ENCODE results near the gene KISS1. TPM values are rescaled to one million over a fixed set of nuclear protein-coding genes. Genes with fewer than 3 reads are reported as not detected.

Gene KISS1
- total RNA-seq, 1 experiment from 2014 or later, result 0.35 TPM

- TF ChIP-seq ZNF532 (CRISPR knock-in tag; IDR thresholded peaks at IDR 0.05; ENCODE audit: borderline replicate concordance), result no peak
- TF ChIP-seq, protein P1, sequence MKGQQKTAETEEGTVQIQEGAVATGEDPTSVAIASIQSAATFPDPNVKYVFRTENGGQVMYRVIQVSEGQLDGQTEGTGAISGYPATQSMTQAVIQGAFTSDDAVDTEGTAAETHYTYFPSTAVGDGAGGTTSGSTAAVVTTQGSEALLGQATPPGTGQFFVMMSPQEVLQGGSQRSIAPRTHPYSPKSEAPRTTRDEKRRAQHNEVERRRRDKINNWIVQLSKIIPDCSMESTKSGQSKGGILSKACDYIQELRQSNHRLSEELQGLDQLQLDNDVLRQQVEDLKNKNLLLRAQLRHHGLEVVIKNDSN (CRISPR knock-in tag; IDR thresholded peaks at IDR 0.05), result no peak
- no peak for TF ChIP-seq KAT7 (CRISPR knock-in tag; IDR thresholded peaks at IDR 0.05; ENCODE audit: borderline replicate concordance)
- no peak for TF ChIP-seq EMX1 (CRISPR knock-in tag; IDR thresholded peaks at IDR 0.05)
- no peak for TF ChIP-seq SOX15 (CRISPR knock-in tag; IDR thresholded peaks at IDR 0.05)
Observed at GRCh38 chr1:204171751-204172178, 24.5 kb downstream of the KISS1 start (continued).

DNA sequence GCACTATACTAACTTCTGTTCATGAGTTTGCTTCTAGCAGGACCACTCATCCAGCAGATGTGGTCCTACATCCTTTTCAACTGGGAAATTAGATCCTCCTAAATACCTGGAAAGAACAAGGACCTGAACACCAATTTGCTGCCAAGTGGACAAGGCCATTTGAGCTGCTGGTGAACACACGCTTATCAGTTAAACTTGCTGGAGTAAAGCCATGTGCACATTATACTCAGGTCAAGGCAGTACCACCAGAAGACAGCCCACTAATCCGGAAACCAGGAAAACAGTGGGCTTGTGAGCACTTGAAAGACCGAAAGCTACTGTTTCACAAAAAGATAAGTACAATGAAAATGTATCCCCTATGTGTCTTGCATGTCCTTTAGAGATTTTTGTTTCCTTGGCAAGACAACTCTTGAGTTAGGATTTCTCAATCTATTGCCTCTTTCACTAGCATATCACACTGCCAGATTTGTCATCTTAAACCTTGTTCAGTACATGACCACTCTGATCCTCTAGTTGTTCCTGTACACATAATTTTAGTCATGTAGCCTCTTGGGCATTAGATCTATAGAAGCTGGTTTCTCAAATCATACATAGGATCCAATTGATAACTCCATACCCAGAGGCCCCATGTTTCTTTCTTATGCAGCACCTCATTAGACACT is 25.7 kb downstream of the KISS1 start:
- Mint-ChIP-seq H3K36me3 (peaks cover 25% of the 10 kb centered on the region), H3K4me3 (no peak overlapping the region), H3K27ac (no peak overlapping the region), H3K27me3 (ENCODE audit: low read depth) (peaks cover 27% of the 10 kb centered on the region), H3K4me1 (no peaks in the 10 kb centered on the region), H3K9me3 (peaks cover 46% of the 10 kb centered on the region)
- ATAC-seq (no peak), DNase-seq (ENCODE audit: low spot score) (no peak)
- POLR2A ChIA-PET, result no interaction called here
- CTCF ChIA-PET, result interaction anchor here (1.7 kb wide), 1 partner anchor 8 kb away, joined by 5 read pairs; no protein-coding TSS in a partner anchor
- TF ChIP-seq ZNF138 (CRISPR knock-in tag; conservative IDR thresholded peaks at IDR 0.05) (no peak), CREB1 (CRISPR knock-in tag; IDR thresholded peaks at IDR 0.05) (no peak), ZNF263 (CRISPR knock-in tag; IDR thresholded peaks at IDR 0.05; ENCODE audit: low read depth) (no peak), FOXK1 (CRISPR knock-in tag; IDR thresholded peaks at IDR 0.05) (no peak), JUN (CRISPR knock-in tag; IDR thresholded peaks at IDR 0.05) (no peak), NR2C2 (CRISPR knock-in tag; IDR thresholded peaks at IDR 0.05) (no peak), ZNF219 (CRISPR knock-in tag; IDR thresholded peaks at IDR 0.05; ENCODE audit: borderline replicate concordance) (no peak), TEAD1 (CRISPR knock-in tag; IDR thresholded peaks at IDR 0.05) (no peak), ZBTB43 (CRISPR knock-in tag; IDR thresholded peaks at IDR 0.05) (no peak), SP1 (CRISPR knock-in tag; conservative IDR thresholded peaks at IDR 0.05) (no peak)
- TF ChIP-seq, protein P2, sequence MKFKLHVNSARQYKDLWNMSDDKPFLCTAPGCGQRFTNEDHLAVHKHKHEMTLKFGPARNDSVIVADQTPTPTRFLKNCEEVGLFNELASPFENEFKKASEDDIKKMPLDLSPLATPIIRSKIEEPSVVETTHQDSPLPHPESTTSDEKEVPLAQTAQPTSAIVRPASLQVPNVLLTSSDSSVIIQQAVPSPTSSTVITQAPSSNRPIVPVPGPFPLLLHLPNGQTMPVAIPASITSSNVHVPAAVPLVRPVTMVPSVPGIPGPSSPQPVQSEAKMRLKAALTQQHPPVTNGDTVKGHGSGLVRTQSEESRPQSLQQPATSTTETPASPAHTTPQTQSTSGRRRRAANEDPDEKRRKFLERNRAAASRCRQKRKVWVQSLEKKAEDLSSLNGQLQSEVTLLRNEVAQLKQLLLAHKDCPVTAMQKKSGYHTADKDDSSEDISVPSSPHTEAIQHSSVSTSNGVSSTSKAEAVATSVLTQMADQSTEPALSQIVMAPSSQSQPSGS (CRISPR knock-in tag; IDR thresholded peaks at IDR 0.05; ENCODE audit: borderline replicate concordance, low read depth), result no peak
- TF ChIP-seq, protein P3, sequence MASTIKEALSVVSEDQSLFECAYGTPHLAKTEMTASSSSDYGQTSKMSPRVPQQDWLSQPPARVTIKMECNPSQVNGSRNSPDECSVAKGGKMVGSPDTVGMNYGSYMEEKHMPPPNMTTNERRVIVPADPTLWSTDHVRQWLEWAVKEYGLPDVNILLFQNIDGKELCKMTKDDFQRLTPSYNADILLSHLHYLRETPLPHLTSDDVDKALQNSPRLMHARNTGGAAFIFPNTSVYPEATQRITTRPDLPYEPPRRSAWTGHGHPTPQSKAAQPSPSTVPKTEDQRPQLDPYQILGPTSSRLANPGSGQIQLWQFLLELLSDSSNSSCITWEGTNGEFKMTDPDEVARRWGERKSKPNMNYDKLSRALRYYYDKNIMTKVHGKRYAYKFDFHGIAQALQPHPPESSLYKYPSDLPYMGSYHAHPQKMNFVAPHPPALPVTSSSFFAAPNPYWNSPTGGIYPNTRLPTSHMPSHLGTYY (CRISPR knock-in tag; IDR thresholded peaks at IDR 0.05), result no peak
